ENCODE measurements around the gene OSBPL5.

The OSBPL5 gene

GRCh38 chr11:3149852-3150188 lies 15.3 kb downstream of the OSBPL5 start:
- TF ChIP-seq CTCF (IDR thresholded peaks at IDR 0.05; ENCODE audit: low read depth, low read length): no peak
- no peak overlapping the region for H3K4me3 ChIP-seq (ENCODE audit: low read depth, low read length)

- no peak overlapping the region for H3K4me3 ChIP-seq (ENCODE audit: low read depth, low read length)
- TF ChIP-seq CTCF (IDR thresholded peaks at IDR 0.05; ENCODE audit: low read depth, low read length): no peak
Measured at GRCh38 chr11:3148990-3149851, 15.9 kb downstream of the OSBPL5 start.

- no peak overlapping the region for H3K4me3 ChIP-seq (ENCODE audit: low read depth, low read length)
- no peak for TF ChIP-seq CTCF (IDR thresholded peaks at IDR 0.05; ENCODE audit: low read depth, low read length)
Measured at GRCh38 chr11:3148255-3148989, 16.7 kb downstream of the OSBPL5 start.

- H3K4me3 ChIP-seq (ENCODE audit: low read depth, low read length): no peak overlapping the region
- no peak for TF ChIP-seq CTCF (IDR thresholded peaks at IDR 0.05; ENCODE audit: low read depth, low read length)
Measured at GRCh38 chr11:3147626-3148025, 17.5 kb downstream of the OSBPL5 start.

GRCh38 chr11:3147257-3147619 lies 17.9 kb downstream of the OSBPL5 start:
- H3K4me3 ChIP-seq (ENCODE audit: low read depth, low read length): no peak overlapping the region
- no peak for TF ChIP-seq CTCF (IDR thresholded peaks at IDR 0.05; ENCODE audit: low read depth, low read length)

GRCh38 chr11:3146612-3147256 lies 18.4 kb downstream of the OSBPL5 start:
- no peak for TF ChIP-seq CTCF (IDR thresholded peaks at IDR 0.05; ENCODE audit: low read depth, low read length)
- no peak overlapping the region for H3K4me3 ChIP-seq (ENCODE audit: low read depth, low read length)

GRCh38 chr11:3145206-3145520 lies 19.9 kb downstream of the OSBPL5 start:
- no peak overlapping the region for H3K4me3 ChIP-seq (ENCODE audit: low read depth, low read length)
- no peak for TF ChIP-seq CTCF (IDR thresholded peaks at IDR 0.05; ENCODE audit: low read depth, low read length)
